Type B pancreatic cell (in vitro differentiated cells): ENCODE data around the gene XIRP1. TPM values are rescaled to one million over a fixed set of nuclear protein-coding genes. Genes with fewer than 3 reads are reported as not detected.
"Not testable (repeated sequence)": the region's sequence is repeated elsewhere in the genome, so short reads cannot be mapped to it uniquely, and the experiment has no call there.

Source experiments
- DNase-seq: peaks from one replicate; pipeline ENCODE4 v3.0.0; 2021; ENCODE audit warnings: mixed read lengths; ENCODE audit not compliant: unreplicated experiment; ENCODE audit errors: extremely low spot score
- H3K27ac Mint-ChIP-seq: 2 replicates; pipeline ENCODE4 v1.8.0; 2021; ENCODE audit warnings: mild to moderate bottlenecking, mixed read lengths
- H3K27me3 Mint-ChIP-seq: 2 replicates; pipeline ENCODE4 v1.8.0; 2021; ENCODE audit warnings: mixed read lengths
- H3K36me3 Mint-ChIP-seq: 2 replicates; pipeline ENCODE4 v1.8.0; 2021; ENCODE audit warnings: mixed read lengths
- H3K4me1 Mint-ChIP-seq: one replicate; pipeline ENCODE4 v1.8.0; 2021; ENCODE audit warnings: mixed read lengths; ENCODE audit not compliant: unreplicated experiment
- H3K4me3 Mint-ChIP-seq: 2 replicates; pipeline ENCODE4 v1.8.0; 2021; ENCODE audit warnings: mild to moderate bottlenecking, mixed read lengths
- H3K9me3 Mint-ChIP-seq: 2 replicates; pipeline ENCODE4 v1.8.0; 2021; ENCODE audit warnings: mixed read lengths
- total RNA-seq: library from RNA; stranded (reverse); gene quantifications from 2 replicates; pipeline ENCODE4 v1.2.1, GENCODE V29; 2021; ENCODE audit warnings: low replicate concordance
- TF ChIP-seq, protein P1 (sequence below): fragments of 200-600 bp; sonication (generic); conservative IDR thresholded peaks from 2 replicates; pipeline ENCODE4 v1.5.0; 2021; ENCODE audit warnings: antibody characterized with exemption, mild to moderate bottlenecking

Gene XIRP1
- total RNA-seq, 1 donor from 2014 or later: 0.12 TPM

DNA sequence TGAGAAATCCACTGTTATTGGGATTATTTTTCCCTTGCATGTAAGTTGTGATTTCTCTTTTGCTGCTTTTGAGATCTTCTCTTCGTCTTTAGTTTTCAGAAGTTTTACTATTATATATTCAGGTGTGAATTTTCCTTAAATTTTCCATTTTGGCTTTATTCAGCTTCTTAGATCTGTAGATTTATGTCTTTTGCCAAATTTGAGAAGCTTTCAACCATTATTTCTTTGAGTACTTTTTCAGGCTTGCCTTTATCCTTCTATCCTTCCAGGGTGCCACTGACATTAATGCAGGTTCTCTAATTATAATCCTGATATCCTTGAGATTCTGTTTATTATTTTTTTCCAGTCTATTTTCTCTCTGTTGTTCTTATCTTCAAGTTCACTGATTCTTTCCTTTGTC, 38.1 kb upstream of the XIRP1 start:
- no peak for DNase-seq
- Mint-ChIP-seq H3K27ac (no peak overlapping the region), H3K4me1 (no peaks in the 10 kb centered on the region), H3K27me3 (peaks cover 30% of the 10 kb centered on the region), H3K4me3 (no peak overlapping the region), H3K9me3 (no peaks in the 10 kb centered on the region), H3K36me3 (no peaks in the 10 kb centered on the region)
- TF ChIP-seq, protein P1, sequence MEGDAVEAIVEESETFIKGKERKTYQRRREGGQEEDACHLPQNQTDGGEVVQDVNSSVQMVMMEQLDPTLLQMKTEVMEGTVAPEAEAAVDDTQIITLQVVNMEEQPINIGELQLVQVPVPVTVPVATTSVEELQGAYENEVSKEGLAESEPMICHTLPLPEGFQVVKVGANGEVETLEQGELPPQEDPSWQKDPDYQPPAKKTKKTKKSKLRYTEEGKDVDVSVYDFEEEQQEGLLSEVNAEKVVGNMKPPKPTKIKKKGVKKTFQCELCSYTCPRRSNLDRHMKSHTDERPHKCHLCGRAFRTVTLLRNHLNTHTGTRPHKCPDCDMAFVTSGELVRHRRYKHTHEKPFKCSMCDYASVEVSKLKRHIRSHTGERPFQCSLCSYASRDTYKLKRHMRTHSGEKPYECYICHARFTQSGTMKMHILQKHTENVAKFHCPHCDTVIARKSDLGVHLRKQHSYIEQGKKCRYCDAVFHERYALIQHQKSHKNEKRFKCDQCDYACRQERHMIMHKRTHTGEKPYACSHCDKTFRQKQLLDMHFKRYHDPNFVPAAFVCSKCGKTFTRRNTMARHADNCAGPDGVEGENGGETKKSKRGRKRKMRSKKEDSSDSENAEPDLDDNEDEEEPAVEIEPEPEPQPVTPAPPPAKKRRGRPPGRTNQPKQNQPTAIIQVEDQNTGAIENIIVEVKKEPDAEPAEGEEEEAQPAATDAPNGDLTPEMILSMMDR: no peak

DNA sequence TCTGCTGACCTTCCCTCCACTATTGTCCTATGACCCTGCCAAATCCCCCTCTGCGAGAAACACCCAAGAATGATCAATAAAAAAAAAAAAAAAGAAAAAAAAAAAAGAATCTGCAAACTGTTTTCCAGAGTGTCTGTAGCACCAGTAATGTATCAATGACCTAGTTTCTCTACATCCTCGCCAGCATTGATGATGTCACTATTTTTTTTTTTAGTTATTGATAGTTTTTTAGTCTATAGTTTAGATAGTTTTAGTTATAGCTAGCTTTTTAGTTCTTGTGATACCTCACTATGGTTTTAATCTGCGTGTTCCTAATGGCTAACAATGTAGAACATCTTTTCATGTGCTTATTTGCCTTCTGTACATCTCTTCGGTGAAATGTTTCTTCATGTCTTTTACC, 36.1 kb upstream of the XIRP1 start:
- no peak for DNase-seq
- Mint-ChIP-seq H3K36me3 (no peaks in the 10 kb centered on the region), H3K9me3 (no peaks in the 10 kb centered on the region), H3K4me3 (no peak overlapping the region), H3K27me3 (peaks cover 28% of the 10 kb centered on the region), H3K27ac (no peak overlapping the region), H3K4me1 (no peaks in the 10 kb centered on the region)
- TF ChIP-seq, protein P1: no peak

DNA sequence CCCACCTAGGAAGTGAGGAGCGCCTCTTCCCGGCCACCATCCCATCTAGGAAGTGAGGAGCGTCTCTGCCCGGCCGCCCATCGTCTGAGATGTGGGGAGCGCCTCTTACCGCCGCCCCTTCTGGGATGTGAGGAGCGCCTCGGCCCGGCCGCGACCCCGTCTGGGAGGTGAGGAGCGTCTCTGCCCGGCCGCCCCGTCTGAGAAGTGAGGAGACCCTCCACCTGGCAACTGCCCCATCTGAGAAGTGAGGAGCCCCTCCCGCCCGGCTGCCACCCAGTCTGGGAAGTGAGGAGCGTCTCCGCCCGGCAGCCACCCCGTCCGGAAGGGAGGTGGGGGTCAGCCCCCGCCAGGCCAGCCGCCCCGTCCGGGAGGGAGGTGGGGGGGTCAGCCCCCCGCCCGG, 35.2 kb upstream of the XIRP1 start:
- H3K27ac Mint-ChIP-seq, DNase-seq, H3K36me3 Mint-ChIP-seq, H3K9me3 Mint-ChIP-seq, H3K4me1 Mint-ChIP-seq, H3K4me3 Mint-ChIP-seq: not testable (repeated sequence)
- H3K27me3 Mint-ChIP-seq: peaks cover 26% of the 10 kb centered on the region

DNA sequence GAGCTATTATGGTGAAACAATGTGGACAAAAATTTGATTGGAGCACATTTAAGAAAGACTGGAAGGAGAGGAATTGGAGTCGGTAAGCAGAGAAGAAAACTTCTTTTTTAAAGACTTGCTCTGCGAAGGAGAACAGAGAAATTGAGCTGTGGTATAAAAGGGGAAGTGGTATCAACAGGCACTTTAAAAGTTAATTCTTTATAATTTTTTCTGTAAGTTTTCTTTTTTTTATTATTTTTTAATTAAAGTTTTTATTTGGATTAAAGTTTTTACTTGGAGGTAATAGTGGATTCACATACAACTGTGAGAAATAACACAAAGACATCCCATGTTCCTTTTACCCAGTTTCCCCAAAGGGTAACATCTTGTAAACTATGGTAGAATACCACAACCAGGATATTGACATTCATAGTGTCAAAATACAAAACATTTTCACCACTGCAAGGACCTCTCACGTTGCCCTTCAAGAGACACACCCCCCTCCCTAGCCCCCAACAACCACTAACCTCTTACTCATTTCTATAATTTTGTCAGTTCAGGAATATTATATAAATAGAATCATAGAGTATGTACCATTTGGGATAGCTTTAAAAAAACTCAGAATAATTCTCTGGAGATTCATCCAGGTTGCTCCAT, 33.8 kb upstream of the XIRP1 start:
- H3K9me3 Mint-ChIP-seq: no peaks in the 10 kb centered on the region
- H3K27me3 Mint-ChIP-seq: peaks cover 17% of the 10 kb centered on the region
- no peak for DNase-seq
- no peaks in the 10 kb centered on the region for H3K4me1 Mint-ChIP-seq
- H3K27ac Mint-ChIP-seq: no peak overlapping the region
- no peak overlapping the region for H3K4me3 Mint-ChIP-seq
- no peaks in the 10 kb centered on the region for H3K36me3 Mint-ChIP-seq
- TF ChIP-seq, protein P1: no peak

DNA sequence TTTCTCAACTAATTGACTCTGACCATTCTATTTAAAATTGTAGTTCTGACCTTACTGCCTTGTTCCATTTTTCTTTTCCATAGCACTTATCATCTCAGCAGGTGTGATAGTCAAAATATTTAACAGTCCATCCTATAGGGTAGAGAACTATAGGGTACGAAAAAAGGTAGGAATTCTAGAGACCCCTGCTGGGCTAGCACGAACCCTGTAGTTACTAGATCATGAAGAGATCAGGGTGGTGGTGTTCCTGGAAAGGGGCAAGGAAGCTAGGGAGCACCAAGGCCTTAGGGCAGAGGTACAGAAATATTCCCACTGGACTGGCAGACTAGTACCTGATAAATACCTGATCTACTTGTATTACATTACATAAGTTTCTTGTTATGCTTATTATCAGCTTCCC, 31.9 kb upstream of the XIRP1 start:
- Mint-ChIP-seq H3K4me3 (no peak overlapping the region), H3K27ac (no peak overlapping the region), H3K9me3 (no peaks in the 10 kb centered on the region), H3K27me3 (peaks cover 17% of the 10 kb centered on the region), H3K4me1 (no peaks in the 10 kb centered on the region), H3K36me3 (no peaks in the 10 kb centered on the region)
- DNase-seq: no peak
- TF ChIP-seq, protein P1: no peak

DNA sequence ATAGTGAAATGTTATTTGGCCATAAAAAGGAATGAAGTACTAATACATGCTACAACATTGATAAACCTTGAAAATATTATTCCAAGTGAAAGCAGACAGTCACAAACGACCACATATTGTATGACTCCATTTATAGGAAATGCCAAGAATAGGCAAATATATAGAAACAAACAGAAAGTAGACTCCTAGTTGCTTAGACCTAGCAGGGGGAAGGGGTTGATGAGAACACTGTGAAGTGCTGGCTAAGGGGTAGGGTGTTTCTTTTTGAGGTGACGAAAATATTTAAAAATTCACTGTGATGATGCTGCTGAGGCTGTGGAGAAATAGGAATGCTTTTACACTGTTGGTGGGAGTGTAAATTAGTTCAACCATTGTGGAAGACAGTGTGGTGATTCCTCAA, 30.5 kb upstream of the XIRP1 start:
- no peak for DNase-seq
- TF ChIP-seq, protein P1: no peak
- Mint-ChIP-seq H3K4me3 (no peak overlapping the region), H3K27ac (no peak overlapping the region), H3K9me3 (no peaks in the 10 kb centered on the region), H3K4me1 (no peaks in the 10 kb centered on the region), H3K27me3 (peaks cover 17% of the 10 kb centered on the region), H3K36me3 (no peaks in the 10 kb centered on the region)
